ENCODE measurements around the gene ICE2.

Gene ICE2

GRCh38 chr15:60478566-60479360 is at the start of gene ICE2:
TSS of gene ICE2 (minus strand) at chr15:60479142. CDS start at chr15:60477977, 1,165 bp downstream.
- peak; percentile 87 for DNase-seq

GRCh38 chr15:60528530-60528929 is 49.6 kb upstream of the ICE2 start:
- no peak for DNase-seq

GRCh38 chr15:60527456-60527855 is 48.5 kb upstream of the ICE2 start:
- no peak for DNase-seq

- no peak for DNase-seq
These were observed 47.2 kb upstream of the ICE2 start for GRCh38 chr15:60526127-60526616.

GRCh38 chr15:60525341-60526039 is 46.5 kb upstream of the ICE2 start:
- no peak for DNase-seq

- no peak for DNase-seq
These were observed 44.1 kb upstream of the ICE2 start for GRCh38 chr15:60523056-60523455.

- no peak for DNase-seq
These were observed 42.0 kb upstream of the ICE2 start for GRCh38 chr15:60520825-60521368.

- no peak for DNase-seq
These were observed 41.3 kb upstream of the ICE2 start for GRCh38 chr15:60520013-60520824.

- no peak for DNase-seq
These were observed 40.3 kb upstream of the ICE2 start for GRCh38 chr15:60519218-60519617.

- DNase-seq: no peak
These were observed 39.6 kb upstream of the ICE2 start for GRCh38 chr15:60518511-60518910.

- DNase-seq: no peak
These were observed 35.4 kb upstream of the ICE2 start for GRCh38 chr15:60514261-60514881.

- DNase-seq: no peak
These were observed 34.7 kb upstream of the ICE2 start for GRCh38 chr15:60513676-60514075.

GRCh38 chr15:60512937-60513336 is 34.0 kb upstream of the ICE2 start:
- DNase-seq: no peak

GRCh38 chr15:60511351-60512031 is 32.5 kb upstream of the ICE2 start:
- no peak for DNase-seq

GRCh38 chr15:60510006-60510405 is 31.1 kb upstream of the ICE2 start:
- no peak for DNase-seq

- no peak for DNase-seq
These were observed 30.5 kb upstream of the ICE2 start for GRCh38 chr15:60509470-60509869.

GRCh38 chr15:60508442-60508841 is 29.5 kb upstream of the ICE2 start:
- no peak for DNase-seq

- DNase-seq: no peak
These were observed 28.9 kb upstream of the ICE2 start for GRCh38 chr15:60507596-60508424.

- no peak for DNase-seq
These were observed 17.9 kb upstream of the ICE2 start for GRCh38 chr15:60496853-60497252.

- no peak for DNase-seq
These were observed 15.2 kb upstream of the ICE2 start for GRCh38 chr15:60494108-60494507.

GRCh38 chr15:60493166-60493565 is 14.2 kb upstream of the ICE2 start:
- DNase-seq: no peak

All from NCI-H510A (cell line).